RWPE1 (cell line): ENCODE measurements around the gene PTPRD.

Experiments
- CTCF ChIA-PET: fragments of 350-600 bp; sonication (Branson Sonifier 250); formaldehyde crosslinking; extraction: SDS; loops from one replicate; lab custom pipeline; 2021; lab: Yijun Ruan, JAX
- POLR2A ChIA-PET: fragments of 400-600 bp; formaldehyde crosslinking; extraction: SDS; loops from one replicate; lab custom pipeline; 2020; ENCODE audit warnings: antibody characterized with exemption; ENCODE audit not compliant: low non-redundant PET; lab: Yijun Ruan, JAX
- DNase-seq: peaks from one replicate; pipeline ENCODE4 v3.0.0; 2012; ENCODE audit warnings: low spot score
- H3K27ac ChIP-seq: fragments of 450-650 bp; 2 replicates; pipeline ENCODE4 v1.5.1; 2017
- TF ChIP-seq, protein P1 (sequence below): fragments of 450-650 bp; conservative IDR thresholded peaks from 2 replicates; pipeline ENCODE4 v1.5.1; 2017; ENCODE audit warnings: low read depth, mild to moderate bottlenecking

The PTPRD gene

DNA sequence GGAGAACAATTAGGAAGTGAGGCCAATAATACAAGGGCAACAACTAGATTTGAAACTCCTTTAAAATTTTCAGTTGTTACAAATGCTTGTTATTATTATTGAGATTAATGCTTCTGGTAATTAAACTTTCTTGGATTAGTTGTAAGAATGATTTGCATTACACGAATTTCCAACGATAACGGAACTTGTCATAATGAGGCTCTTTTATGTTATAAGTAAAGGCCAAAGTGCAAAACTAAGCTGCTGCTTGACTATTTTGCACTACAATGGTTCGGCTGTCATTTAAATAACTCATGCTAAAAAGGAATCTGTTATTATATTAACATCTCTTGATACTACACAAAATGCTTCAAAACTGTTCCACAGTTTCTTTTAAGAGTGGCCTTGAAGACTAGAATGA lies 1007.1 kb downstream of the PTPRD start:
- ChIA-PET CTCF (no interaction called here), POLR2A (no interaction called here)
- TF ChIP-seq, protein P1, sequence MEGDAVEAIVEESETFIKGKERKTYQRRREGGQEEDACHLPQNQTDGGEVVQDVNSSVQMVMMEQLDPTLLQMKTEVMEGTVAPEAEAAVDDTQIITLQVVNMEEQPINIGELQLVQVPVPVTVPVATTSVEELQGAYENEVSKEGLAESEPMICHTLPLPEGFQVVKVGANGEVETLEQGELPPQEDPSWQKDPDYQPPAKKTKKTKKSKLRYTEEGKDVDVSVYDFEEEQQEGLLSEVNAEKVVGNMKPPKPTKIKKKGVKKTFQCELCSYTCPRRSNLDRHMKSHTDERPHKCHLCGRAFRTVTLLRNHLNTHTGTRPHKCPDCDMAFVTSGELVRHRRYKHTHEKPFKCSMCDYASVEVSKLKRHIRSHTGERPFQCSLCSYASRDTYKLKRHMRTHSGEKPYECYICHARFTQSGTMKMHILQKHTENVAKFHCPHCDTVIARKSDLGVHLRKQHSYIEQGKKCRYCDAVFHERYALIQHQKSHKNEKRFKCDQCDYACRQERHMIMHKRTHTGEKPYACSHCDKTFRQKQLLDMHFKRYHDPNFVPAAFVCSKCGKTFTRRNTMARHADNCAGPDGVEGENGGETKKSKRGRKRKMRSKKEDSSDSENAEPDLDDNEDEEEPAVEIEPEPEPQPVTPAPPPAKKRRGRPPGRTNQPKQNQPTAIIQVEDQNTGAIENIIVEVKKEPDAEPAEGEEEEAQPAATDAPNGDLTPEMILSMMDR: no peak
- no peak for DNase-seq
- no peak overlapping the region for H3K27ac ChIP-seq

DNA sequence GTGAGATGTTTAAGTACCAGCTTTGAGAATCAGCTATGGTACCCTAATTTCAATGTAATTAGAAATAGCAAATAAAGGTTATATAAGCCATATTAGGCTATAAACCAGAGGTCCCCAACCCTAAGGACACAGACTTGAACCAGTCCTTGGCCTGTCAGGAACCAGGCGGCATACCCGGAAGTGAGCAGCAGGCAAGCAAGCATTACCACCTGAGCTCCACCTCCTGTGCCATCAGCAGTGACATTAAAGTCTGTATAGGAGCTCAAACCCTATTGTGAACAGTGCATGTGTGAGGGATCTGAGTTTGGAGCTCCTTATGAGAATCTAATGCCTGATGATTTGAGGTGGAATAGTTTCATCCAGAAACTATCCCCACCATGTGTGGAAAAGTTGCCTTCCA lies 1009.5 kb downstream of the PTPRD start:
- H3K27ac ChIP-seq: no peak overlapping the region
- CTCF ChIA-PET: no interaction called here
- TF ChIP-seq, protein P1: no peak
- POLR2A ChIA-PET: interaction anchor here (0.7 kb wide), 1 partner anchor 656 kb away, joined by 3 read pairs; no protein-coding TSS in a partner anchor
- no peak for DNase-seq

DNA sequence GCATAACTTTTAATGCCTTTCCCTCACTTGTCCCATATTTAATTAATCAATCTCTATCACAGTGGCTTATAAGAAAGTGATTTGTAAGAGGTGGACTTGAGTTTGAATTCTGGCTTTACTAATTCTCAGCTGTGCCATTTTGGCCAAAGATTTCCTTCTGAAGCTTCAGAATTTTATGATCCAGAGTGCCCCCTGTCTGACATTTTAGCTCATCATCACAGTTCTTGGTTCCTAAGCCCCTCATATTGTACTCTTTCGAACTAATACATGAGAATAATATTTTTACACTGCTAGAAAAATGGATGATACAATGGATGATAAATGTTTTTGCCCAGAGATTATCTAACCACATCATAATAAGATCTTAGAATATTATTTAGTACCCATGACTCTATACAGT lies 1014.1 kb downstream of the PTPRD start:
- DNase-seq: no peak
- POLR2A ChIA-PET: no interaction called here
- H3K27ac ChIP-seq: no peak overlapping the region
- TF ChIP-seq, protein P1: no peak
- CTCF ChIA-PET: no interaction called here

DNA sequence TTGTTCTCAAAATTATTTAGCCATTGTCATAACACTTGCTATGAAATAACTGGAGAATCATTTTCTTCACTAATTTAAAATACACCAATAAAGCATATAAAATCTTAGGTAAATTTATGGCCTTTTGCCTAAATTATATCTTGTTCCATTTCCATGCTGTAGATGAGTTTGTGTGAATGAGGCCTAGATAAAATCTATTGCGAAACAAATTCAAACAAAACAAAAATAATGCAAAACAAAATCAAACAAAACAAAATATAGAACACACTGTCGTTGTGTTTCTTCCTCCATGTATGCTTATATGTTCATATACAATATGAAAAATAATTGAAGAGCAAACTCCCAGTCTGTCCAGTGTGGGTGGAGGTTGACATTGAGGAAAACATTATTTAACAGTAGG lies 1020.7 kb downstream of the PTPRD start:
- ChIA-PET CTCF (no interaction called here), POLR2A (no interaction called here)
- no peak for DNase-seq
- TF ChIP-seq, protein P1: no peak
- H3K27ac ChIP-seq: no peak overlapping the region

DNA sequence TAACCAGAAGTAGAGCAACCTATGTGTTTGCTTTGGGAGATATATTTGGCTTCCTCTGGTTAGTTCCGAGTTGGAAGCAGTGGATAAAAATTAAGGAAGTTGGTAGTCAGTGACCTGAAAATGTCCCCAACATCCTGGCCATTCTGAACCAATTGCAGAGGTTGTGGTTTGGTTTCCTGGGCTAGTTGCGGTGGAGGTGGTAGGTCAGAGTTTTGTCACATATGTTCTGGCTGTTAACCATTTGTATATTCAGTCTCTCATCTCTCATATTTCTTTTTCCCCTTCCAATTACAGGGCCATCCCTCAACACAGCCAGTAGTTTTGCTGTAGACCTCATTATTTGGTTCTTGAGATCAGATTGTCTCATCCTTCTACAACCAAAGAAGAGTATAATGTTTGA lies 1026.9 kb downstream of the PTPRD start:
- H3K27ac ChIP-seq: no peak overlapping the region
- DNase-seq: no peak
- ChIA-PET CTCF (no interaction called here), POLR2A (no interaction called here)
- TF ChIP-seq, protein P1: no peak

DNA sequence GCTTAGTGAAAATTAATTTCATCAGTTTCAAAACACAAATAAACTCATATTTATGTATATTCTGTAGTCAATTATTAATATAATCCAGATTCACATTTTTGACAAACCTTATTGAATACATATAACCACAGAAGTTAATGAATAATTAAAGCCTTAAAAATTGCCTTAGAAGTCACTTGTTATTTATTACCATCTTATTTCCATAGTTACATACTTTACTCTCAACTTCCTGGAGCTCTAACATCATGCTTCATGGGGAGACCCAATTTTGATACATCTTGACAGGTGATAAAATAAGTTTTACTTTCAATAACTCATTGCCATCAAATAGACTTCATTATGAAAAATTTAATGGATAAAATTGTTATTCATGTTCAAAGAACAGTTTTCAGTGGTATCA lies 1038.7 kb downstream of the PTPRD start:
- POLR2A ChIA-PET: no interaction called here
- DNase-seq: no peak
- CTCF ChIA-PET: no interaction called here
- H3K27ac ChIP-seq: no peak overlapping the region
- TF ChIP-seq, protein P1: no peak

DNA sequence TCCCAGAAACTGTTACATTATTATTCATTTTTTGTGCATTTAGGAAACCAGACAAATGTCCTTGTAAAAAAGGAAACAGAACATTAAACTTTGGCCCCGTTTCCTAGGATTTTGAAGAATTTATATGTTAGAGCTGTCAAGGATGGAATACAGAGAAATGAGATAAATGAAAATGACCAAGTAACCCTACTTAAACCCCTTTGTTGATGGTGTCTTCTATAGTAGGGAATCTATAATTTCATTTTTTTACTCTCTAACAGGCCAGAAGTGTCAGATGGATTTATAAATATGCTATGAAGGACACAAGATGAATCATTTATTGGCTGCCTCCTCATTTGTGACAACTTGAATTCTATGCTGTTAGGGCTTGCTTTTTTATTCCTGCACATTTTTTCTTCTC lies 1047.1 kb downstream of the PTPRD start:
- DNase-seq: no peak
- CTCF ChIA-PET: no interaction called here

More for the DNA sequence above, 1047.1 kb downstream of the PTPRD start:
- TF ChIP-seq, protein P1: no peak
- POLR2A ChIA-PET: no interaction called here
- H3K27ac ChIP-seq: no peak overlapping the region
